Measurements from ENCODE around the gene FREM2.

- TF ChIP-seq CTCF (IDR thresholded peaks at IDR 0.05) = no peak
- no peak for TF ChIP-seq POLR2A (IDR thresholded peaks at IDR 0.05)
These were observed 157.7 kb downstream of the FREM2 start for GRCh38 chr13:38844581-38844980.

Measured in body of pancreas (tissue), 4 donors.